ENCODE results near the gene GUCY2F.

DNA sequence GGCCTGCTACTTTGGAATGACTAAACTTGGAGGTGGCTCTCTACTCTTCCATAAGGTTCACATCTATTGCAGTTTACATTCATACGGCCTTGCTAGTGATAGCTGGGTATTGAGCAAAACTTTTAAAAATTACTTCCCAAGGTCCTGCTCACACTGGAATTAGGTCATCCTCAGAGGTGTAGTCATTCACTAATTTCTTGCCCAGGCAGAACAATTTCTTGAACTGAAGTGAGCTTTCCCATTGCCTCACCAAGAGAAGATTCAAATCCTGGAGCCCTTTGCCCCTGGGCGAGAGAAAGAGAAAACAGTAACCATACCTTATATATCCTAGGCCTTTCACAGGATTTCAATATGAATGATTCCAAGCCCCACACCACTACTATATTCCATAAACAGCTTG lies 109.2 kb downstream of the GUCY2F start:
- TF ChIP-seq, protein P1, sequence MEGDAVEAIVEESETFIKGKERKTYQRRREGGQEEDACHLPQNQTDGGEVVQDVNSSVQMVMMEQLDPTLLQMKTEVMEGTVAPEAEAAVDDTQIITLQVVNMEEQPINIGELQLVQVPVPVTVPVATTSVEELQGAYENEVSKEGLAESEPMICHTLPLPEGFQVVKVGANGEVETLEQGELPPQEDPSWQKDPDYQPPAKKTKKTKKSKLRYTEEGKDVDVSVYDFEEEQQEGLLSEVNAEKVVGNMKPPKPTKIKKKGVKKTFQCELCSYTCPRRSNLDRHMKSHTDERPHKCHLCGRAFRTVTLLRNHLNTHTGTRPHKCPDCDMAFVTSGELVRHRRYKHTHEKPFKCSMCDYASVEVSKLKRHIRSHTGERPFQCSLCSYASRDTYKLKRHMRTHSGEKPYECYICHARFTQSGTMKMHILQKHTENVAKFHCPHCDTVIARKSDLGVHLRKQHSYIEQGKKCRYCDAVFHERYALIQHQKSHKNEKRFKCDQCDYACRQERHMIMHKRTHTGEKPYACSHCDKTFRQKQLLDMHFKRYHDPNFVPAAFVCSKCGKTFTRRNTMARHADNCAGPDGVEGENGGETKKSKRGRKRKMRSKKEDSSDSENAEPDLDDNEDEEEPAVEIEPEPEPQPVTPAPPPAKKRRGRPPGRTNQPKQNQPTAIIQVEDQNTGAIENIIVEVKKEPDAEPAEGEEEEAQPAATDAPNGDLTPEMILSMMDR (conservative IDR thresholded peaks at IDR 0.05 in 1 of 2, IDR thresholded peaks at IDR 0.05 in 1 of 2; ENCODE audit: extremely low read depth in 1 of 2, insufficient read depth in 1 of 2, low read depth in 1 of 2, low read length in 2 of 2) = no peak
- no peak for TF ChIP-seq EZH2 (IDR thresholded peaks at IDR 0.05; ENCODE audit: borderline replicate concordance, low read length)
